ENCODE data around the gene TMED4.

DNA sequence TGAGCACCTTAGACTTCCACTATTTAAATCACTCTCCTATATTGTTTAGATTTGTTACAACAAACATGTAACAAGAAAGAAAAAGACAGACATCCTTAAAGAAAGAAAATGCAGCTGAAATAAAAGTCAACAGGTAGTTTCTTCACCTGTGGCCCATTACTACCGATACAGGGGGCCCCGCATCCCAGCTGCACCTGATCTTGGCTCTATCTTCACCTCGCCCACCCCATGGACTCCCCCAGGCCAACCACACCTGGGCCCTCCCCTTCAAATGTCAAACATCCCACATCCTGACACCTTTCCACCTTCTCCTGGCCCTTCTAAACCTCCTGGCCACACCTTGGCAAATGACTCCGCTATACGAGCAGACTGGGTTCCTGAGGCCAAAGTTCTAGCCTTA lies 15.4 kb downstream of the TMED4 start:
- no peak for TF ChIP-seq EZH2 (optimal IDR thresholded peaks at IDR 0.05; ENCODE audit: low read depth, low read length)
- TF ChIP-seq, protein P1, sequence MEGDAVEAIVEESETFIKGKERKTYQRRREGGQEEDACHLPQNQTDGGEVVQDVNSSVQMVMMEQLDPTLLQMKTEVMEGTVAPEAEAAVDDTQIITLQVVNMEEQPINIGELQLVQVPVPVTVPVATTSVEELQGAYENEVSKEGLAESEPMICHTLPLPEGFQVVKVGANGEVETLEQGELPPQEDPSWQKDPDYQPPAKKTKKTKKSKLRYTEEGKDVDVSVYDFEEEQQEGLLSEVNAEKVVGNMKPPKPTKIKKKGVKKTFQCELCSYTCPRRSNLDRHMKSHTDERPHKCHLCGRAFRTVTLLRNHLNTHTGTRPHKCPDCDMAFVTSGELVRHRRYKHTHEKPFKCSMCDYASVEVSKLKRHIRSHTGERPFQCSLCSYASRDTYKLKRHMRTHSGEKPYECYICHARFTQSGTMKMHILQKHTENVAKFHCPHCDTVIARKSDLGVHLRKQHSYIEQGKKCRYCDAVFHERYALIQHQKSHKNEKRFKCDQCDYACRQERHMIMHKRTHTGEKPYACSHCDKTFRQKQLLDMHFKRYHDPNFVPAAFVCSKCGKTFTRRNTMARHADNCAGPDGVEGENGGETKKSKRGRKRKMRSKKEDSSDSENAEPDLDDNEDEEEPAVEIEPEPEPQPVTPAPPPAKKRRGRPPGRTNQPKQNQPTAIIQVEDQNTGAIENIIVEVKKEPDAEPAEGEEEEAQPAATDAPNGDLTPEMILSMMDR (IDR thresholded peaks at IDR 0.05; ENCODE audit: low read length): no peak
